Measurements from ENCODE around the gene PUM2. TPM values are rescaled to one million over a fixed set of nuclear protein-coding genes. Genes with fewer than 3 reads are reported as not detected.

The PUM2 gene
- polyA plus RNA-seq, 1 of the 3 experiments (the other 2 are of a cell fraction) = 19.7 TPM

GRCh38 chr2:20352581-20353216, 2.1 kb upstream of the PUM2 start:
- Histone ChIP-seq H3K36me3 (replicated peaks in 1 of 2; ENCODE audit: control insufficient read depth in 1 of 2, insufficient read depth in 2 of 2, low read length in 1 of 2) (peaks cover 3 to 5% of the 10 kb centered on the region in 2 experiments), H3K9me2 (no peaks in the 10 kb centered on the region), H3K79me2 (ENCODE audit: insufficient read depth) (peaks cover 27% of the 10 kb centered on the region), H3K9ac (no peak overlapping the region), H3K9me3 (no peaks in the 10 kb centered on the region), H3F3A (replicated peaks; ENCODE audit: insufficient read depth) (peaks cover 24% of the 10 kb centered on the region), H3K4me2 (no peak overlapping the region), H3K4me1 (ENCODE audit: control insufficient read depth in 1 of 2, insufficient read depth in 2 of 2, low read depth in 1 of 2, low read length in 1 of 2) (peaks cover 11 to 41% of the 10 kb centered on the region in 2 experiments; a peak in 3 of 4 replicates), H3K27ac (ENCODE audit: low read depth in 2 of 2, low read length in 1 of 2) (peak overlapping the region in 1 of 2 experiments; percentile 98; a peak in 3 of 4 replicates), H2AFZ (ENCODE audit: low read depth) (peak overlapping the region; percentile 96; the same call in 1 of the 2 replicates), H3K4me3 (ENCODE audit: low read depth in 2 of 2, low read length in 1 of 2) (no peak overlapping the region), H4K20me1 (ENCODE audit: insufficient read depth) (peaks cover 24% of the 10 kb centered on the region), H3K27me3 (ENCODE audit: insufficient read depth) (no peaks in the 10 kb centered on the region)
- POLR2A ChIA-PET = interaction anchor here (0.6 to 0.9 kb wide), 3 partner anchors 59 to 298 kb away, joined by 3 to 5 read pairs (median 3); partner anchors contain the start of gene HS1BP3
- WGBS (ENCODE audit: low lambda C conversion rate) = 87% methylated on average over 5 of the region's 5 CpGs
- DNase-seq = peak; percentile 22
- TF ChIP-seq MXI1 (IDR thresholded peaks at IDR 0.05; ENCODE audit: low read depth, low read length) (no peak), POLR2AphosphoS5 (IDR thresholded peaks at IDR 0.05; ENCODE audit: low read depth, low read length) (no peak), RFX5 (IDR thresholded peaks at IDR 0.05; ENCODE audit: low read length) (no peak), EZH2phosphoT487 (IDR thresholded peaks at IDR 0.05; ENCODE audit: borderline replicate concordance, low read depth) (no peak), JUND (IDR thresholded peaks at IDR 0.05) (no peak), TEAD4 (IDR thresholded peaks at IDR 0.05; ENCODE audit: borderline replicate concordance, insufficient read depth) (no peak), MEF2A (IDR thresholded peaks at IDR 0.05; ENCODE audit: borderline replicate concordance, low read depth) (no peak), RXRA (IDR thresholded peaks at IDR 0.05; ENCODE audit: borderline replicate concordance, low read depth) (no peak), USF1 (IDR thresholded peaks at IDR 0.05; ENCODE audit: borderline replicate concordance, low read depth) (no peak), NRF1 (IDR thresholded peaks at IDR 0.05; ENCODE audit: low read depth, low read length) (no peak), TCF12 (IDR thresholded peaks at IDR 0.05) (no peak), IRF3 (IDR thresholded peaks at IDR 0.05; ENCODE audit: low read depth, low read length) (no peak)
- CTCF ChIA-PET = interaction anchor here (0.7 to 7.3 kb wide), 12 partner anchors 14 to 619 kb away, joined by 3 to 67 read pairs (median 4); partner anchors contain the start of genes HS1BP3 and SDC1

- H3K9ac ChIP-seq = no peak overlapping the region
- ChIA-PET CTCF (interaction anchor here (0.7 to 7.3 kb wide), 10 partner anchors 14 to 299 kb away, joined by 3 to 67 read pairs (median 5); partner anchors contain the start of genes HS1BP3 and SDC1), POLR2A (interaction anchor here (0.6 to 1.1 kb wide), 3 partner anchors 59 to 177 kb away, joined by 3 to 5 read pairs (median 3); partner anchors contain the start of gene RHOB)
- peaks cover 29% of the 10 kb centered on the region for H4K20me1 ChIP-seq (ENCODE audit: insufficient read depth)
- 79% methylated on average over 4 of the region's 4 CpGs for WGBS (ENCODE audit: low lambda C conversion rate)
- no peak overlapping the region for H3K4me2 ChIP-seq
- TF ChIP-seq RFX5 (IDR thresholded peaks at IDR 0.05; ENCODE audit: low read length) (0 out of 2 replicates have a peak, but pooled peaks have one; percentile 22), MXI1 (IDR thresholded peaks at IDR 0.05; ENCODE audit: low read depth, low read length) (no peak), FOXM1 (IDR thresholded peaks at IDR 0.05; ENCODE audit: low read depth) (no peak), FOXJ3 (CRISPR knock-in tag; IDR thresholded peaks at IDR 0.05) (no peak), GATA2 (CRISPR knock-in tag; IDR thresholded peaks at IDR 0.05) (peak; percentile 34; the same call in 1 of the 2 replicates)
- peak overlapping the region; percentile 96; the same call in 1 of the 2 replicates for H2AFZ ChIP-seq (ENCODE audit: low read depth)
- no peaks in the 10 kb centered on the region for H3K27me3 ChIP-seq (ENCODE audit: insufficient read depth)
- peaks cover 24% of the 10 kb centered on the region for H3F3A ChIP-seq (replicated peaks; ENCODE audit: insufficient read depth)
- H3K9me3 ChIP-seq = no peaks in the 10 kb centered on the region
- H3K27ac ChIP-seq (ENCODE audit: low read depth in 2 of 2, low read length in 1 of 2) = peak overlapping the region in 1 of 2 experiments; percentile 98; a peak in 3 of 4 replicates
- H3K36me3 ChIP-seq (replicated peaks in 1 of 2; ENCODE audit: control insufficient read depth in 1 of 2, insufficient read depth in 2 of 2, low read length in 1 of 2) = peaks cover 3 to 10% of the 10 kb centered on the region in 2 experiments
- no peak overlapping the region for H3K4me3 ChIP-seq (ENCODE audit: low read depth in 2 of 2, low read length in 1 of 2)
- H3K4me1 ChIP-seq (ENCODE audit: control insufficient read depth in 1 of 2, insufficient read depth in 2 of 2, low read depth in 1 of 2, low read length in 1 of 2) = peaks cover 11 to 46% of the 10 kb centered on the region in 2 experiments; a peak in 3 of 4 replicates
- DNase-seq = peak; percentile 58
- H3K9me2 ChIP-seq = no peaks in the 10 kb centered on the region
- peaks cover 32% of the 10 kb centered on the region for H3K79me2 ChIP-seq (ENCODE audit: insufficient read depth)
Measured at GRCh38 chr2:20352230-20352578, 1.6 kb upstream of the PUM2 start.

Measured in SK-N-SH (cell line).